GM19397 (cell line): ENCODE measurements around the gene SMARCA4.
"Not testable (repeated sequence)": the region's sequence is repeated elsewhere in the genome, so short reads cannot be mapped to it uniquely, and the experiment has no call there.

Experiments used
- ATAC-seq: cut with Tn5 transposase; IDR thresholded peaks from one replicate; pipeline ENCODE4 v1.9.1; 2021; ENCODE audit warnings: mild to moderate bottlenecking, moderate library complexity; ENCODE audit not compliant: unreplicated experiment

Gene SMARCA4

DNA sequence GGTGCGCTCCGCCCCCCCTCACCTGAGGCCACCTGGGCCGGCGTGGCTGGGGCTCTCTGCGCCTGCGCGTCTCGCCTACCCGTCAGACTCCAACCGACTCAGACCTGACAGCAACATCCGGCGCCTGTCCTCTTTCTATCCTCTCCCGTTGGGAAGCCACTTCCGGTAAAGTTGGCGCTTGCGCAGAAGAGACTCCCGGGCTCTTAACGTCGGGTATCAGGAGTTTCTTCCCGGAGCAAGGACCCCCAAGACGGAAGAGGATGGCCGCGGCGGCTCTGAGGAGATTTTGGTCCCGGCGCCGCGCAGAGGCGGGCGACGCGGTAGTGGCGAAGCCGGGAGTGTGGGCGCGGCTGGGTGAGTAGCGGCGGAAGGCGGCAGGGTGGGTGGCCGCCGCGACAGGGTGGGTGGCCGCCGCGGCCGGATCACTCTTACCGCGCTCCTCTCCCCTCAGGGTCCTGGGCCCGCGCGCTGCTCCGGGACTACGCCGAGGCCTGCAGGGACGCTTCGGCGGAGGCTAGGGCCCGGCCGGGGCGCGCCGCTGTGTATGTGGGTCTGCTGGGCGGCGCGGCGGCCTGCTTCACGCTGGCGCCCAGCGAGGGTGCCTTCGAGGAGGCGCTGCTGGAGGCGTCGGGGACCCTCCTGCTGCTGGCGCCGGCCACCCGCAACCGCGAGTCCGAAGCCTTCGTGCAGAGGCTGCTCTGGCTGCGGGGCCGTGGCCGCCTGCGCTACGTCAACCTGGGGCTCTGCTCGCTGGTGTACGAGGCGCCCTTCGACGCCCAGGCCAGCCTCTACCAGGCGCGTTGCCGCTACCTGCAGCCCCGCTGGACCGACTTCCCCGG, 32.0 kb upstream of the SMARCA4 start, which contains the start of the genes TIMM29 and YIPF2:
Gene TIMM29, plus strand, starts transcription at position 249 of the 839 bp plus-strand sequence. Its CDS starts 12 bp downstream, at position 261.
Gene YIPF2, minus strand, starts transcription at position 77 of the 839 bp plus-strand sequence. CDS start 229 bp downstream, outside the sequence.
- ATAC-seq, result peak; percentile 83

DNA sequence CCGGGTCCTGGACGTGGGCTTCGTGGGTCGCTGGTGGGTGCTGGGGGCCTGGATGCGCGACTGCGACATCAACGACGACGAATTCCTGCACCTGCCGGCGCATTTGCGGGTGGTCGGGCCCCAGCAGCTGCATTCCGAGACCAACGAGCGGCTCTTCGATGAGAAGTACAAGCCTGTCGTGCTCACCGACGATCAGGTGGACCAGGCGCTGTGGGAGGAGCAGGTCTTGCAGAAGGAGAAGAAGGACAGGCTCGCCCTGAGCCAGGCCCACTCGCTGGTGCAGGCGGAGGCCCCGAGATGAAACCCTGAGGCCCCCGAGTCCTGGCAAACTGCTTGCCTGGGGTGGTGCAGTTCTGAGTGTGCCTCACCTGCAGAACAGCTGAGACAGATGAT, 31.4 kb upstream of the SMARCA4 start:
- ATAC-seq, result no peak

DNA sequence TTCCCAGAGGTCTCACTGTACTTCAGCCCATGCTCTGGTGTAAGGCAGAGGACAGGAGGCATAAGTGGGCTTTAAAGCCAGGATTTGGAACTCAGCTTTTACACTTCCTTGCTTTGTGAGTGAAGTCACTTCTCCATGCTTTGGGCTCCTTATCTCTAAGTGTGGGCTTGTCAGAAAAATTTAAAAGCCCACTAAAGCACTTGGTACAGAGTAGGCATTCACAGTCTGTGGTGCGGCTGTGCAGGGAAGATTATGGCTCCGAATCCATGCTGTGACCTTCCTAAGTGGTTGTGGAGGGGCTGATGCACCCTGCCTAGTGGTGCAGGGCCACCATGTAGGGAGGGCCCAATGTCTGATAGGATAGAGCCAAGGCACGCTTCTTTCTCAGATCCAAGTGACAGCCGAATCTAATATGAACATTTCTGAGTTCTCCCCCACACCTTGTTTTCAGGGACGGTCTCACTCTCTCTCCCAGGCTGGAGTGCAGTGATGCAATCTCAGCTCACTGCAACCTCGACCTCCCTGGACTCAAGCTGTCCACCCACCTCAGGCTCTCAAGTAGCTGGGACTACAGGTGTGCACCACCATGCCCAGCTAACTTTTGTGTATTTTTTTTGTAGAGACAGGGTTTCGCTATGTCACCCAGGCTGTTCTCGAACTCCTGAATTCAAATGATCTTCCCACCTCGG, 25.3 kb upstream of the SMARCA4 start:
- no peak for ATAC-seq

DNA sequence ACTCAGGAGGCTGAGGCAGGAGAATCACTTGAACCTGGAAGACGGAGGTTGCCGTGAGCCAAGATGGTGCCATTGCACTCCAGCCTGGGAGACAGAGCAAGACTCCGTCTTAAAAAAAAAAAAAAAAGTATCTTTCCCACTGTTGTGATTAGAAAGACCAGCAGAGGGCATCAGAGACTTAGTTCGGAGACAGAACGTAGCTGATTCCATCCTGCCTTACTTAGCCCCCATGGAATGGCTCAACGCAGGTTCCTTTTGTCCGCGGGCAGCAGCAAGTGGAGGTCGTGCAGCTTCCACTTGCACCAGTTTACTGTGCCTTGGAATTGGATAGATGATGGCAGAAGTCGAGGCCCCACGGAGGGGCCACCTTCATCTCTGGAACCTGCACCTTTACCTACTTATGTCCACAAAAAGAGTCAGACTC, 24.2 kb upstream of the SMARCA4 start:
- ATAC-seq, result no peak

DNA sequence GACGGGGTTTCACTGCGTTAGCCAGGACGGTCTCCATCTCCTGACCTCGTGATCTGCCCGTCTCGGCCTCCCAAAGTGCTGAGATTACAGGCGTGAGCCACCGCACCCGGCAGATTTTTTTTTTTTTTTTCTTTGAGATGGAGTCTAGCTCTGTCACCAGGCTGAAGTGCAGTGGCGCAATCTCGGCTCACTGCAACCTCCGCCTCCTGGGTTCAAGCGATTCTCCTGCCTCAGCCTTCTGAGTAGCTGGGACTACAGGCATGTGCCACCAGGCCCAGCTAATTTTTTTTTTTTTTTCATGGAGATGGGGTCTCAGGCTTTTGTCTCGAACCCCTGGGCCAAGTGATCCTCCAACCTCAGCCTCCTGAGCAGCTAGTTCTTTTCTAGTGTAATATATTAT, 19.2 kb upstream of the SMARCA4 start:
- ATAC-seq, result not testable (repeated sequence)

DNA sequence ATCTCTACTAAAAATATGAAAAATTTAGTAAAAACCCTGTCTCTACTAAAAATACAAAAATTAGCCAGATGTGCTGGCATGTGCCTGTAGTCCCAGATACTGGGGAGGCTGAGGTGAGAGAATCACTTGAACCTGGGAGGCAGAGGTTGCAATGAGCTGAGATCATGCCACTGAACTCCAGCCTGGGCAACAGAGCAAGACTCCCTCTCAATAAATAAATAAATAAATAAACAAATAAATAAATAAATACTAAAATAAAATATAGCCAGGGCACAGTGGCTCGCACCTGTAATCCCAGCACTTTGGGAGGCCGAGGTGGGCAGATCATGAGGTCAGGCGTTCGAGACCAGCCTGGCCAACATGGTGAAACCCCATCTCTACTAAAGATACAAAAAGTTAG, 17.4 kb upstream of the SMARCA4 start:
- not testable (repeated sequence) for ATAC-seq

DNA sequence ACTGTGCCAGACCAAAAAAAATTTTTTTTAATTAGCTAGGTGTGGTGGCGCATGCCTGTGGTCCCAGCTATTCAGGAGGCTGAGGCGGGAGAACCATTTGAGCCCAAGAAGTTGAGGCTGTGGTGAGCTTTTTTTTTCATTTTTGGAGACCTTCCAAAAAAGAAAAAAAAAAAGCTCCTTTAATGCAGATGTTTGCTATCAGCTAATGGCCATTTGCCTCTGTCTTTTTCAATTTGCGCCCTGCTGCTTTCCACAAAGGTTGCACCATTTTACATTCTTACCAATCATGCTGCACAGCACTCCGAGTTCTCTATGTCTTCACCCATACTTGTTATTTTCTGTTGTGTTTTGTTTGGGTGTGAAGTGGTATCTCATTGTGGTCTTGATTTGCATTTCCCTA, 15.6 kb upstream of the SMARCA4 start:
- no peak for ATAC-seq

DNA sequence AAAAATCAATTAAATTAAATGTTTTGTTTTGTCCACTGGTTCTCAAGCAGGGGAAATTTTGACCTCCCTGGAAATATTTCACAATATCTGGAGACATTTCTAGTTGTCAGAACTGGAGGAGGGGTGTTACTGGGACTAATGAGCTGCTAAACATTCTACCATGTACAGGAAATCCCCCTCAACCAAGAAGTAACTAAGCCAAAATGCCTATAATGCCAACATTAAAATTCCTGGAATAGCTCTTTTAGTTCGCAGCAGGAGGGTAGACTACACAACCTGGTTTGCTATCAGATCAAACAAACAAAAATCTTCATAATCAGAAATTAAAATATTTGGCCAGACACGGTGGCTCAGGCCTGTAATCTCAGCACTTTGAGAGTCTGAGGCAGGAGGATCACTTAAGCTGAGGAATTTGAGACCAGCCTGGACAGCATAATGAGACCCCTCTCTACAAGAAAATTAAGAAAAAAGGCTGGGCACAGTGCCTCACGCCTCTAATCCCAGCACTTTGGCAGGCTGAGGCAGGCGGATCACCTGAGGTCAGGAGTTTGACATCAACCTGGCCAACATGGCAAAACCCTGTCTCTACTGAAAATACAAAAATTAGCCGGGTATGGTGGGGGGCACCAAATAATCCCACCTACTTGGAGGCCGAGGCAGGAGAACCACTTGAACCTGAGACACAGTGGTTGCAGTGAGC, 13.7 kb upstream of the SMARCA4 start:
- ATAC-seq, result no peak

DNA sequence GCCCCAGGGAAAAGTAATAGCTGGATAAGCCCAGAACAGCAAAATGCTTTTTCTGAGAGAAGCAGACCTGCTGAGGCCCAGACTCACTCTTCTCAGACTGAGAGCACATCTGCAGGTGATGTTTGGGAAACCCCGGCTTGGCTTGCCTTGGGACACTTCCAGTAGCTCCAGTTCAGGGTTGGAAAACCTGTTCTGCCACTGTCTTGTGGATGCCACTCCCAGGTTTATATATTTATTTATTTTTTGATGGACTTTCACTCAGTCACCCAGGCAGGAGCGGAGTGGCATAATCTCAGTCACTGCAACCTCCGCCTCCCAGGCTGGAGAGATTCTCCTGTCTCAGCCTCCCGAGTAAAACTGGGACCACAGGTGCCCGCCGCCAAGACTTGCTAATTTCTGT, 8.0 kb upstream of the SMARCA4 start:
- ATAC-seq, result no peak

DNA sequence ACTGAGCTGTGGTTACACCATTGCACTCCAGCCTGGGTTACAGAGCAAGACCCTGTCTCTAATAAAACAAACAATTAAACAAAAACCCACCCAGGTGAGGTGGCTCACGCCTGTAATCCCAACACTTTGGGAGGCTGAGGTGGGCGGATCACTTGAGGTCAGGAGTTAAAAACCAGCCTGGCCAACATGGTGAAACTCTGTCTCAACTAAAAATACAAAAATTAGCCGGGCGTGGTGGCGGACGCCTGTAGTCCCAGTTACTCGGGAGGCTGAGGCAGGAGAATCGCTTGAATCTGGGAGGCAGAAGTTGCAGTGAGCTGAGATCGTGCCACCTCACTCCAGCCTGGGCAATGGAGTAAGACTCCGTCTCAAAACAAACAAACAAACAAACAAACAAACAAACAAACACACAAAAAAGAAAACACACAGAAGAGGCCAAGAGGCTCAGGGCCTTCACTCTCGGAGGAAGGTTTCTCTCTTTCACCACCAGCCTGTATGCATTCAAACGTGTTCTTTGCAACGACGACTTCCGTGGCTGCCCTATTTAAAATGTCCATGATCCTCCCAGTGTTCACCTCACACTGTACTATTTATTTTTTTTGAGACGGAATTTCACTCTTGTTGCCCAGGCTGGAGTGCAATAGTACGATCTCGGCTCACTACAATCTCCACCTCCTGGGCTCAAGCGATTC, 1.4 kb upstream of the SMARCA4 start:
- ATAC-seq, result not testable (repeated sequence)

DNA sequence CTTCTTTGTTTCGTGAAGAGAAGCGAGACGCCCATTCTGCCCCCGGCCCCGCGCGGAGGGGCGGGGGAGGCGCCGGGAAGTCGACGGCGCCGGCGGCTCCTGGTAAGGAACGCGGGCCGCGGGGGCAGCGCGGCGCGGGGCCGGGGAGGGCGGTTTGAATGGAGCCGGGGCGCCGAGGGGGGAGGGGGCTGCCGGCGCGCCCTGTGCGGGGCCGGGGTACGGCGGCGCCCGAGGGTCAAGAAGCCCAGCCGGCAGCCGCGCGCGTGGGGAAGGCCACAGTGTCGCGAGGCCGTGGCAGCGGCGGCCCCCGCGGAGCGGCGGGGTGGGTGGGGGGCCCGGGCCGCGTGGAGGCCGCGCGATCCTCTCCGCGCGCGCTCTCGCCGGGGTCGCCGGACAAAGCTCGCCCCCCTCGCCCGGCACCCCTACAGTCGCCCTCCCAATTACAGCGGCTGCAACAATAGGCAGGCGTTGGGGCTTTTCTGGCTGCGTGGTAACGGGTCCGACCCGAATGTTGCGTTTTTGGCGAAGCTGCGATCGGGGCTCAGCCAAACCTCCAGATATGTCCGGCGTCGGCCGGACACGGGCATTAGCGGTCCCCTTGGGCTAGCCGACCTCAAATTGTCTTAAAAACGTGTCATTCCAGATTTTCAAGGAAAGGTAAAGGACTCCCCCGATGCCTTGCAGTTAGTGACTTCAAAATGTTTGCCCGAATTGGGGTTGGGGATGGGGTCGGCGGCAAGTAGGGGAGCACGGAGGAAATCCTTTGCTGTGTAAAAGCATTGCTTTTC, 437 bp downstream of the SMARCA4 start:
- ATAC-seq, result peak; percentile 48

DNA sequence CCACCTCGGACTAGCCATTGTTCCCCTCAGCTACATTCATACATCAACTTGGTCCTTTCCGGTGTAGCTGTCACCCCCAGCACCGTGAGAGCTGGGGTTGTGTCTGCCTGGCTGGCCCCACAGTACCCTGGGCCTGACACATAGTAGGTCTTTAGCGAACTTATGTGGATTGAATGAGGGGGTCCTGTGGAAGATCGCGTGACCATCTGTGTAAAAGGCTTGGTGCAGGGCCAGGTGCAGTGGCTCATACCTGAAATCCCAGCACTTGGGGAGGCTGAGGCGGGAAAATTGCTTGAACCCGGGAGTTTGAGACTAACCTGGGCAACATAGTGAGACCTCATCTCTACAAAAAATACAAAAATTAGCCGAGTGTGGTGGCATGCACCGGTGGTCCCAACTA, 2.0 kb downstream of the SMARCA4 start:
- no peak for ATAC-seq

DNA sequence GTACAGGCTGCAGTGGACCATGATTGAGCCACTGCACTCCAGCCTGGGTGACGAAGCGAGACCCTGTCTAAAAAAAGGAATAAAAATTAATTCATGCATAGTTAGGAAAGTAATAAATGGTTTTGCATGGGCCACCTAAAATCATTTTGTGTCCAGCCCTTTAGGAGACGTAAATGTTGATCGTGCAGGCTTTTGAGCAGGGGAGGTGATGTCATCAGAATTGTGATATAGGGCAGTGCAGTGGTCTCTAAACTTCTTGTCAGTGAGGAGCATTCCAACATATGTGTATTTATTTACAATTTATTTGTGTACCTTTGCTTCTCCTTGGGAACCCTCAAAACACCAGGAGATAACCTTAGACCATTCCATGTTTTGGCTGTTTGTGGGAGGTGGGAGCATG, 3.0 kb downstream of the SMARCA4 start:
- ATAC-seq, result no peak

DNA sequence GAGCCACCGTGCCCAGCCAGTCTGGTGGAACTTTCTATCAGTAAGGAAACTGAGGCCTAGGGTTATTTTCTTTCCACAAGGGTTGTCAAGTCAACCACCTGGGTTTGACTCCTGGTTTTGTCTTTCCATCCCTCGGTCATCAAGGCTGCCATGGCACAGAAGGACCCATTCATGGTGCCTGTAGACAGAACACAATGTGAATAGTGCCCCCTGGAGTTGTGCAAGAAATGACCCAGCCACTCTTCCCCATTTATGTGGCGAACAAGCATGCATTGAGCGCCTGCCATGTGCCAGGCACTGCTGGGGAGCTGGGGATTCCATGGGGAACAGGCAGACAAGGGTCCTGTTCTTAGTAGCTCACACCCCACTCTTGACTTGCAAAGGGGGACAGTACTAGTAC, 4.1 kb downstream of the SMARCA4 start:
- no peak for ATAC-seq

DNA sequence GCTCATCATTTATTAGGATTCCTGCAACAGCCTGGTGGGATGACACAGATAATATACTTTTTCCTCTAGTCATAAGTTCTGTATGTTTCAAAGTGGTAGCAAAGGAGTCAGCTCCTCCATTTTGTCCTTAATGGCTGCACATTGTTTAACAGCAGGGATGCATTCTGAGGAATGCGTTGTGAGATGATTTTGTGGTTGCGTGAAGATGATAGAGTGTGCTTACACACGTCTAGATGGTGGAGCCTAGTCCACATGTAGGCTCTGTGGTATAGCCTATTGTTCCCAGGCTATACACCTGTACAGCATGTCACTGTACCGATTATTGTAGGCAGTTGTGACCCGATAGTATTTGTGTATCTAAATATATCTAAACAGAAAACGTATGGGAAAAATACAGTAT, 4.6 kb downstream of the SMARCA4 start:
- no peak for ATAC-seq

DNA sequence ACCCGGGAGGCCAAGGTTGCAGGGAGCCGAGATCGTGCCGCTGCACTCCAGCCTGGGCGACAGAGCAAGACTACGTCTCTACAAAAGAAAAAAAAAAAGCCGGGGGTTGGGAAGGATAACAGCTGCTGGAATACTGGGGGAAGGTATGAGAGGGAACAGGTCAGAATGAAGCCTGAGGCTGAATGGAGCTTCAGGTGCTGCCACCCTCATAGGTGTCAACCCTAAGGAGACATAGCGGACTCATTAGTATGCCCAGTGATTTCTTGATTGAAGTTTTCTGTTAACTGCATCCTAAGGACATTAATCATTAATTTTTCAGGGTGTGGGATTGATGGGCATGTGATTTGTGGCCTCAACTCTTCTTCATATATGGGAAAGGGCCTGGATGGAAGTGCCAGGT, 6.0 kb downstream of the SMARCA4 start:
- ATAC-seq, result no peak

DNA sequence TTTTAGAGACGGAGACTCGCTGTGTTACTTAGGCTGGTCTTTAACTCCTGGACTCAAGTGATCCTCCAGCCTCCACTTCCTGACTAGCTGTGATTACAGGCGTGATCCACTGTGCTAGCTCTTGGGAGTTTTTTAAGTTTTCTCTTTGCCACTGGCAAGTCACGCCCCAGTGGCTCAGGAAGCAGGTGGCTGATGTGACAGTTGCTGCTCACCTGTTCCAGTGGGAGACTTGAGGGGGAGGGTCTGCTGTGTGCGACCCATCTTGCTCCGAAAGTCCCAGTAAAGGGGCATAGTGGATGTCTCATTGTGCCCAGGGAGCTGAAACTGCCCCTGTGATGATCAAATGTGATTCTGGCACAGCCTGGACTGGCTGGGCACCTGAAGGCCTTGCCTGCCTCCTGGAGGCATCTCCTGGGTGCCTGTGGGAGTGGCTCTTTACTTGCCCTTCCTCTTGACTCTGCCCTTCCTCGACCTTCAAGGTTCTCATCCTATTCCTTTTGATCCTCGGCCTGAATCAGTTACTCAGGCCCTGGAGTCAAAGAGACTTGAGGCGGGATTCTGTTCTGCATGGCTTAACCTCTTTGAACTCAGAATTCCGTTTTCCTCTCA, 7.8 kb downstream of the SMARCA4 start:
- ATAC-seq, result no peak

DNA sequence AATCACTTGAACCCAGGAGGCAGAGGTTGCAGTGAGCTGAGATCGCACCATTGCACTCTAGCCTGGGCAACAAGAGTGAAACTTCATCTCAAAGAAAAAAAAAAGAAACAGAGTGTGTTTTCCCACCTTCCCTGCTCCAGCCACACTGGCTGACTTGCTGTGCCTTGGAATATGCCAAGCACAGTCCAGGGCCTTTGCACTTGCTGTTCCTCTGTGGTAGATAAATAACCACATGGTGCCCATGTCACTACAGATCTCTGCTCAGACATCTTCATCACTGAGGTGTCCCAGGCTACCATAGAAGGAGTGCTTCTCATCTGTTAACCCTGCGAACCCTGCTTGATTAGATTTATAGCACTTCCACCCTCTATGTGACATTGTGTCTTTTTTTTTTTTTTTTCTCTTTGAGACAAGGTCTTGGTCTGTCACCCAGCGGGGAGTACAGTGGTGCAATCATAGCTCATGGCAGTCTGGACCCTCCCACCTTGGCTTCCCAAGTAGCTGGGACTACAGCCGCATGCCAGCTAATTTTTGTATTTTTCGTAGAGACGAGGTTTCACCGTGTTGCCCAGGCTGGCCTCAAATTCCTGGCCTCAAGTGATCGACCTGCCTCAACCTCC, 10.4 kb downstream of the SMARCA4 start:
- no peak for ATAC-seq
